Right ventricle myocardium inferior (tissue), 1 donor: ENCODE results near the gene SETD3. TPM values are rescaled to one million over a fixed set of nuclear protein-coding genes. Genes with fewer than 3 reads are reported as not detected.

Source experiments
- ATAC-seq: fragments of 200-7000 bp; cut with Tn5 transposase; one replicate; pipeline ENCODE4 v1.9.1; 2020; ENCODE audit warnings: mild to moderate bottlenecking, moderate library complexity
- DNase-seq: peaks from one replicate; pipeline ENCODE4 v3.0.0; 2021; ENCODE audit errors: missing footprints
- intact Hi-C: fragments of 100-400 bp; cut with DNase I; formaldehyde crosslinking; loops from one replicate; pipeline ENCODE4 v1.11.0; 2022
- total RNA-seq: library from RNA; stranded (reverse); fragmentation: NEBNext Ultra II Directional; extraction: Animal tissue kit (Norgen Biotek cat#: 25700); gene quantifications from one replicate; pipeline ENCODE4 v1.2.1, GENCODE V29; 2021
- donor health status: DM: no; HTN: yes; CAD: no; lungs with severe emphysema.

The SETD3 gene
- total RNA-seq, 1 donor from 2014 or later, result 97.2 TPM

- ATAC-seq, result no peak
- no peak for DNase-seq
- intact Hi-C loops, result no loop called here
Measured at GRCh38 chr14:99387880-99388279, 92.8 kb downstream of the SETD3 start.

GRCh38 chr14:99384450-99385417 lies 95.9 kb downstream of the SETD3 start:
- DNase-seq (no peak), ATAC-seq (no peak)
- intact Hi-C loops, result no loop called here

- intact Hi-C loops, result no loop called here
- ATAC-seq (no peak), DNase-seq (no peak)
Measured at GRCh38 chr14:99383472-99384449, 96.9 kb downstream of the SETD3 start.

GRCh38 chr14:99382781-99383471 lies 97.7 kb downstream of the SETD3 start:
- no peak for DNase-seq
- intact Hi-C loops, result no loop called here
- ATAC-seq, result no peak

- intact Hi-C loops, result no loop called here
- DNase-seq, result no peak
- ATAC-seq, result no peak
Measured at GRCh38 chr14:99382071-99382470, 98.6 kb downstream of the SETD3 start.

- intact Hi-C loops, result no loop called here
Measured at GRCh38 chr14:99381688-99382060, 99.0 kb downstream of the SETD3 start.

GRCh38 chr14:99380991-99381687 lies 99.5 kb downstream of the SETD3 start:
- no peak for DNase-seq
- intact Hi-C loops, result no loop called here
- no peak for ATAC-seq

More at GRCh38 chr14:99381688-99382060, 99.0 kb downstream of the SETD3 start:
- no peak for ATAC-seq
- DNase-seq, result no peak

- DNase-seq, result no peak
- intact Hi-C loops, result no loop called here
- no peak for ATAC-seq
Measured at GRCh38 chr14:99380402-99380801, 100.3 kb downstream of the SETD3 start.

- ATAC-seq, result no peak
- intact Hi-C loops, result no loop called here
- no peak for DNase-seq
Measured at GRCh38 chr14:99378782-99379214, 101.9 kb downstream of the SETD3 start.

GRCh38 chr14:99377951-99378350 lies 102.7 kb downstream of the SETD3 start:
- DNase-seq (no peak), ATAC-seq (no peak)
- intact Hi-C loops, result no loop called here

- intact Hi-C loops, result no loop called here
- ATAC-seq (no peak), DNase-seq (no peak)
Measured at GRCh38 chr14:99374964-99375363, 105.7 kb downstream of the SETD3 start.

- DNase-seq (no peak), ATAC-seq (no peak)
- intact Hi-C loops, result no loop called here
Measured at GRCh38 chr14:99363616-99364290, 116.9 kb downstream of the SETD3 start.

- intact Hi-C loops, result no loop called here
- DNase-seq (no peak), ATAC-seq (no peak)
Measured at GRCh38 chr14:99363051-99363450, 117.6 kb downstream of the SETD3 start.

- DNase-seq (no peak), ATAC-seq (no peak)
- intact Hi-C loops, result no loop called here
Measured at GRCh38 chr14:99361596-99362215, 119.0 kb downstream of the SETD3 start.

- no peak for DNase-seq
- ATAC-seq, result no peak
- intact Hi-C loops, result no loop called here
Measured at GRCh38 chr14:99360774-99361595, 119.7 kb downstream of the SETD3 start.

- no peak for ATAC-seq
- intact Hi-C loops, result no loop called here
- DNase-seq, result no peak
Measured at GRCh38 chr14:99359906-99360305, 120.8 kb downstream of the SETD3 start.
